GM23338 (cell line): ENCODE results near the gene MEGF6.

Source experiments
- CREB1 ChIP-seq: fragments of 250-450 bp; sonication (Bioruptor Pico); IDR thresholded peaks from 2 replicates; pipeline ENCODE4 v1.5.0; 2020; ENCODE audit warnings: low read depth, mild to moderate bottlenecking, moderate library complexity
- EZH2 ChIP-seq: fragments of 200-600 bp; sonication (generic); IDR thresholded peaks from one replicate; pipeline ENCODE4 v1.8.0; 2017; ENCODE audit warnings: antibody characterized with exemption, mild to moderate bottlenecking, low read depth; ENCODE audit not compliant: unreplicated experiment
- EZH2phosphoT487 ChIP-seq: fragments of 200-600 bp; sonication (generic); IDR thresholded peaks from one replicate; pipeline ENCODE4 v1.8.1; 2018; ENCODE audit warnings: antibody characterized with exemption; ENCODE audit not compliant: unreplicated experiment
- JUNB ChIP-seq: IDR thresholded peaks from one replicate; pipeline ENCODE4 v1.6.1; 2016; ENCODE audit warnings: antibody characterized with exemption; ENCODE audit not compliant: unreplicated experiment
- NANOG ChIP-seq: IDR thresholded peaks from 2 replicates; pipeline ENCODE4 v1.6.1; 2016; ENCODE audit warnings: antibody characterized with exemption, borderline replicate concordance
- POLR2AphosphoS5 ChIP-seq: IDR thresholded peaks from 2 replicates; pipeline ENCODE4 v1.6.1; 2016; ENCODE audit warnings: antibody characterized with exemption, low read depth
- REST ChIP-seq: IDR thresholded peaks from one replicate; pipeline ENCODE4 v1.6.1; 2018; ENCODE audit warnings: antibody characterized with exemption; ENCODE audit not compliant: unreplicated experiment
- STAT1 ChIP-seq: IDR thresholded peaks from one replicate; pipeline ENCODE4 v1.6.1; 2016; ENCODE audit warnings: antibody characterized with exemption; ENCODE audit not compliant: unreplicated experiment
- ZNF114 ChIP-seq: fragments of 250-450 bp; sonication (Bioruptor Pico); IDR thresholded peaks from 2 replicates; pipeline ENCODE4 v1.5.0; 2020; ENCODE audit warnings: mild to moderate bottlenecking, moderate library complexity
- ZNF331 ChIP-seq: fragments of 250-450 bp; sonication (Bioruptor Pico); IDR thresholded peaks from 2 replicates; pipeline ENCODE4 v1.5.0; 2020; ENCODE audit warnings: low read depth, mild to moderate bottlenecking, moderate library complexity
- TF ChIP-seq, protein P1 (sequence below), 2 experiments: fragments of 200-600 bp in 1 of 2; sonication (generic) in 1 of 2; conservative IDR thresholded peaks; 2 replicates each; pipeline versions ENCODE4 v1.5.1 to v1.6.1; 2016 to 2017; ENCODE audit warnings: antibody characterized with exemption in 2 of 2, low read depth in 2 of 2, mild to moderate bottlenecking in 2 of 2, moderate library complexity in 1 of 2
- TF ChIP-seq, protein P2 (sequence below): IDR thresholded peaks from 2 replicates; pipeline ENCODE4 v1.6.1; 2016; ENCODE audit warnings: antibody characterized with exemption
- TF ChIP-seq, protein P3 (sequence below): fragments of 250-450 bp; sonication (Bioruptor Pico); IDR thresholded peaks from 2 replicates; pipeline ENCODE4 v1.5.0; 2020; ENCODE audit warnings: mild to moderate bottlenecking, moderate library complexity

GRCh38 chr1:3645247-3645646, 33.9 kb upstream of the MEGF6 start:
- TF ChIP-seq, protein P1, sequence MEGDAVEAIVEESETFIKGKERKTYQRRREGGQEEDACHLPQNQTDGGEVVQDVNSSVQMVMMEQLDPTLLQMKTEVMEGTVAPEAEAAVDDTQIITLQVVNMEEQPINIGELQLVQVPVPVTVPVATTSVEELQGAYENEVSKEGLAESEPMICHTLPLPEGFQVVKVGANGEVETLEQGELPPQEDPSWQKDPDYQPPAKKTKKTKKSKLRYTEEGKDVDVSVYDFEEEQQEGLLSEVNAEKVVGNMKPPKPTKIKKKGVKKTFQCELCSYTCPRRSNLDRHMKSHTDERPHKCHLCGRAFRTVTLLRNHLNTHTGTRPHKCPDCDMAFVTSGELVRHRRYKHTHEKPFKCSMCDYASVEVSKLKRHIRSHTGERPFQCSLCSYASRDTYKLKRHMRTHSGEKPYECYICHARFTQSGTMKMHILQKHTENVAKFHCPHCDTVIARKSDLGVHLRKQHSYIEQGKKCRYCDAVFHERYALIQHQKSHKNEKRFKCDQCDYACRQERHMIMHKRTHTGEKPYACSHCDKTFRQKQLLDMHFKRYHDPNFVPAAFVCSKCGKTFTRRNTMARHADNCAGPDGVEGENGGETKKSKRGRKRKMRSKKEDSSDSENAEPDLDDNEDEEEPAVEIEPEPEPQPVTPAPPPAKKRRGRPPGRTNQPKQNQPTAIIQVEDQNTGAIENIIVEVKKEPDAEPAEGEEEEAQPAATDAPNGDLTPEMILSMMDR (conservative IDR thresholded peaks at IDR 0.05; ENCODE audit: low read depth in 2 of 2) = no peak
- TF ChIP-seq EZH2 = no peak
- TF ChIP-seq EZH2phosphoT487 = no peak
- no peak for TF ChIP-seq POLR2AphosphoS5
- no peak for TF ChIP-seq REST
- no peak for TF ChIP-seq STAT1
- TF ChIP-seq, protein P2, sequence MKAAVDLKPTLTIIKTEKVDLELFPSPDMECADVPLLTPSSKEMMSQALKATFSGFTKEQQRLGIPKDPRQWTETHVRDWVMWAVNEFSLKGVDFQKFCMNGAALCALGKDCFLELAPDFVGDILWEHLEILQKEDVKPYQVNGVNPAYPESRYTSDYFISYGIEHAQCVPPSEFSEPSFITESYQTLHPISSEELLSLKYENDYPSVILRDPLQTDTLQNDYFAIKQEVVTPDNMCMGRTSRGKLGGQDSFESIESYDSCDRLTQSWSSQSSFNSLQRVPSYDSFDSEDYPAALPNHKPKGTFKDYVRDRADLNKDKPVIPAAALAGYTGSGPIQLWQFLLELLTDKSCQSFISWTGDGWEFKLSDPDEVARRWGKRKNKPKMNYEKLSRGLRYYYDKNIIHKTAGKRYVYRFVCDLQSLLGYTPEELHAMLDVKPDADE = no peak
- TF ChIP-seq ZNF114 (CRISPR knock-in tag) = no peak
- TF ChIP-seq JUNB = no peak
- TF ChIP-seq CREB1 (CRISPR knock-in tag) = no peak
- TF ChIP-seq, protein P3, sequence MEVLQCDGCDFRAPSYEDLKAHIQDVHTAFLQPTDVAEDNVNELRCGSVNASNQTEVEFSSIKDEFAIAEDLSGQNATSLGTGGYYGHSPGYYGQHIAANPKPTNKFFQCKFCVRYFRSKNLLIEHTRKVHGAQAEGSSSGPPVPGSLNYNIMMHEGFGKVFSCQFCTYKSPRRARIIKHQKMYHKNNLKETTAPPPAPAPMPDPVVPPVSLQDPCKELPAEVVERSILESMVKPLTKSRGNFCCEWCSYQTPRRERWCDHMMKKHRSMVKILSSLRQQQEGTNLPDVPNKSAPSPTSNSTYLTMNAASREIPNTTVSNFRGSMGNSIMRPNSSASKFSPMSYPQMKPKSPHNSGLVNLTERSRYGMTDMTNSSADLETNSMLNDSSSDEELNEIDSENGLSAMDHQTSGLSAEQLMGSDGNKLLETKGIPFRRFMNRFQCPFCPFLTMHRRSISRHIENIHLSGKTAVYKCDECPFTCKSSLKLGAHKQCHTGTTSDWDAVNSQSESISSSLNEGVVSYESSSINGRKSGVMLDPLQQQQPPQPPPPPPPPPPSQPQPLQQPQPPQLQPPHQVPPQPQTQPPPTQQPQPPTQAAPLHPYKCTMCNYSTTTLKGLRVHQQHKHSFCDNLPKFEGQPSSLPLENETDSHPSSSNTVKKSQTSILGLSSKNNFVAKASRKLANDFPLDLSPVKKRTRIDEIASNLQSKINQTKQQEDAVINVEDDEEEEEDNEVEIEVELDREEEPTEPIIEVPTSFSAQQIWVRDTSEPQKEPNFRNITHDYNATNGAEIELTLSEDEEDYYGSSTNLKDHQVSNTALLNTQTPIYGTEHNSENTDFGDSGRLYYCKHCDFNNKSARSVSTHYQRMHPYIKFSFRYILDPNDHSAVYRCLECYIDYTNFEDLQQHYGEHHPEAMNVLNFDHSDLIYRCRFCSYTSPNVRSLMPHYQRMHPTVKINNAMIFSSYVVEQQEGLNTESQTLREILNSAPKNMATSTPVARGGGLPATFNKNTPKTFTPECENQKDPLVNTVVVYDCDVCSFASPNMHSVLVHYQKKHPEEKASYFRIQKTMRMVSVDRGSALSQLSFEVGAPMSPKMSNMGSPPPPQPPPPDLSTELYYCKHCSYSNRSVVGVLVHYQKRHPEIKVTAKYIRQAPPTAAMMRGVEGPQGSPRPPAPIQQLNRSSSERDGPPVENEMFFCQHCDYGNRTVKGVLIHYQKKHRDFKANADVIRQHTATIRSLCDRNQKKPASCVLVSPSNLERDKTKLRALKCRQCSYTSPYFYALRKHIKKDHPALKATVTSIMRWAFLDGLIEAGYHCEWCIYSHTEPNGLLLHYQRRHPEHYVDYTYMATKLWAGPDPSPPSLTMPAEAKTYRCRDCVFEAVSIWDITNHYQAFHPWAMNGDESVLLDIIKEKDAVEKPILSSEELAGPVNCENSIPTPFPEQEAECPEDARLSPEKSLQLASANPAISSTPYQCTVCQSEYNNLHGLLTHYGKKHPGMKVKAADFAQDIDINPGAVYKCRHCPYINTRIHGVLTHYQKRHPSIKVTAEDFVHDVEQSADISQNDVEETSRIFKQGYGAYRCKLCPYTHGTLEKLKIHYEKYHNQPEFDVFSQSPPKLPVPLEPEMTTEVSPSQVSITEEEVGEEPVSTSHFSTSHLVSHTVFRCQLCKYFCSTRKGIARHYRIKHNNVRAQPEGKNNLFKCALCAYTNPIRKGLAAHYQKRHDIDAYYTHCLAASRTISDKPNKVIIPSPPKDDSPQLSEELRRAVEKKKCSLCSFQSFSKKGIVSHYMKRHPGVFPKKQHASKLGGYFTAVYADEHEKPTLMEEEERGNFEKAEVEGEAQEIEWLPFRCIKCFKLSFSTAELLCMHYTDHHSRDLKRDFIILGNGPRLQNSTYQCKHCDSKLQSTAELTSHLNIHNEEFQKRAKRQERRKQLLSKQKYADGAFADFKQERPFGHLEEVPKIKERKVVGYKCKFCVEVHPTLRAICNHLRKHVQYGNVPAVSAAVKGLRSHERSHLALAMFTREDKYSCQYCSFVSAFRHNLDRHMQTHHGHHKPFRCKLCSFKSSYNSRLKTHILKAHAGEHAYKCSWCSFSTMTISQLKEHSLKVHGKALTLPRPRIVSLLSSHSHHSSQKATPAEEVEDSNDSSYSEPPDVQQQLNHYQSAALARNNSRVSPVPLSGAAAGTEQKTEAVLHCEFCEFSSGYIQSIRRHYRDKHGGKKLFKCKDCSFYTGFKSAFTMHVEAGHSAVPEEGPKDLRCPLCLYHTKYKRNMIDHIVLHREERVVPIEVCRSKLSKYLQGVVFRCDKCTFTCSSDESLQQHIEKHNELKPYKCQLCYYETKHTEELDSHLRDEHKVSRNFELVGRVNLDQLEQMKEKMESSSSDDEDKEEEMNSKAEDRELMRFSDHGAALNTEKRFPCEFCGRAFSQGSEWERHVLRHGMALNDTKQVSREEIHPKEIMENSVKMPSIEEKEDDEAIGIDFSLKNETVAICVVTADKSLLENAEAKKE (CRISPR knock-in tag) = no peak
- no peak for TF ChIP-seq ZNF331 (CRISPR knock-in tag)
- TF ChIP-seq NANOG = no peak
